Duodenal mucosa (tissue), 2 donors: Measurements from ENCODE around the gene RAP1A.
A peak's percentile ranks its signal among the peaks of the same experiment; 100 is the strongest.

Experiments
- H3K27ac ChIP-seq: one replicate; pipeline ENCODE4 v1.7.0; 2013; ENCODE audit warnings: low read depth, low read length
- H3K27me3 ChIP-seq, 2 donors: one replicate each; pipeline ENCODE4 v1.7.0; 2013; ENCODE audit warnings: low read length in 2 of 2, control low read depth in 1 of 2; ENCODE audit not compliant: insufficient read depth in 2 of 2, control insufficient read depth in 1 of 2
- H3K36me3 ChIP-seq, 2 donors: one replicate each; pipeline ENCODE4 v1.7.0; 2013; ENCODE audit warnings: low read length in 2 of 2, control low read depth in 1 of 2; ENCODE audit not compliant: insufficient read depth in 2 of 2, control insufficient read depth in 1 of 2
- H3K4me1 ChIP-seq, 2 donors: one replicate each; pipeline ENCODE4 v1.7.0; 2013; ENCODE audit warnings: low read length in 2 of 2, control low read depth in 1 of 2; ENCODE audit not compliant: insufficient read depth in 2 of 2, control insufficient read depth in 1 of 2
- H3K4me3 ChIP-seq, 2 donors: one replicate each; pipeline ENCODE4 v1.7.0; 2013; ENCODE audit warnings: low read length in 2 of 2, low read depth in 1 of 2
- H3K9ac ChIP-seq, 2 donors: one replicate each; pipeline ENCODE4 v1.7.0; 2013; ENCODE audit warnings: low read length in 2 of 2, low read depth in 1 of 2
- H3K9me3 ChIP-seq, 2 donors: one replicate each; pipeline ENCODE4 v1.7.0; 2013; ENCODE audit warnings: low read length in 2 of 2, control low read depth in 1 of 2; ENCODE audit not compliant: control insufficient read depth in 1 of 2

RAP1A gene

DNA sequence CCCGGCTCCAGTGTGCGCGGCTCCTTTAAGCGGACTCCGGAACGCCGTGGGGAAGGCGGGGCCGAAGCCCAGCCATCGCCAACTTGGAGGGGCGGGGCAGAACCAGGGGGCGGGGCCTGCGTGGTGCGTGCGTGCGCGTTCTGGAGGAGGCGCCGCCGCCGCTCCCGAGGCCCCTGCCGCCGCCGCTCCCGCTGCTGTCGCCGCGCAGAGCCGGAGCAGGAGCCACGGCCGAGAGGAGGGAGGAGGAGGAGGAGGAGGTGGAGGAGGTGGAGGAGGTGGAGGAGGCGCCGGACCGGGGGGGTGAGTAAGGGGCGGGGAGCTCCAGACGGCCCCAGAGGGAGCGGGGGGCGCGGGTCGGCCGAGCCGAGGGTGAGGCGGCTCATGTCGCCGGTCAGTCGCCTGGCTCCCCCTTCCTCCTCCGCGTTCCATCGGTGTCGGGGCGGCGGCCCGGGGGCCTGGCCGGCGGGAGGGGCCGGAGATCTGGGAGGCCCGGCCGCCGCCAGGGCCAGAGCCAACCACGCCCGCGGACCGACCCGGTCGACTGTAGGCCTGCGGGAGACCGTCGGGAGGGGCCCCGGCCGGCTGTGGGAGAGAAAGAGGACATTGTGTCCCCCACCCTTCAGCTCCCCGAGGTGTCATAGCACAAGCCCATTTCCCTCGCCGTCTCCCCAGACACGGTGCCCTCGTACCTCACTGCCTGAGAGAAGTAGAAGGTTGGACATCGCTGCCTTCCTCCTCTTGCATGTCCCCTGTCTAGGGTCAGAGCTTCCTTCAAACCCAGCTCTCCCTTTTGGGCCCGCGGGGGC is at the start of gene RAP1A:
TSS of gene RAP1A (plus strand) at position 155 of the 806 bp plus-strand sequence. CDS start 71,572 bp downstream, outside the sequence.
- peak within 1 kb of the TSS; percentile 74 to 82 for H3K9ac ChIP-seq
- no peaks in the 10 kb centered on the region for H3K9me3 ChIP-seq
- H3K4me3 ChIP-seq: peak within 1 kb of the TSS; percentile 84 to 96
- H3K4me1 ChIP-seq: peaks cover 35 to 46% of the 10 kb centered on the region in 2 donors
- H3K27me3 ChIP-seq: no peaks in the 10 kb centered on the region
- peak within 1 kb of the TSS; percentile 86 for H3K27ac ChIP-seq
- H3K36me3 ChIP-seq: no peaks in the 10 kb centered on the region

GRCh38 chr1:111569913-111570312 is 49.7 kb upstream of the RAP1A start:
- Histone ChIP-seq H3K9ac (no peak overlapping the region), H3K4me1 (peaks cover 0 to 7% of the 10 kb centered on the region in 2 donors), H3K27me3 (no peaks in the 10 kb centered on the region), H3K4me3 (no peak overlapping the region), H3K27ac (no peak overlapping the region), H3K36me3 (no peaks in the 10 kb centered on the region), H3K9me3 (no peaks in the 10 kb centered on the region)

GRCh38 chr1:111570781-111571181 is 48.8 kb upstream of the RAP1A start:
- Histone ChIP-seq H3K27me3 (no peaks in the 10 kb centered on the region), H3K4me1 (peaks cover 0 to 7% of the 10 kb centered on the region in 2 donors), H3K4me3 (no peak overlapping the region), H3K9me3 (no peaks in the 10 kb centered on the region), H3K27ac (no peak overlapping the region), H3K36me3 (no peaks in the 10 kb centered on the region), H3K9ac (no peak overlapping the region)

DNA sequence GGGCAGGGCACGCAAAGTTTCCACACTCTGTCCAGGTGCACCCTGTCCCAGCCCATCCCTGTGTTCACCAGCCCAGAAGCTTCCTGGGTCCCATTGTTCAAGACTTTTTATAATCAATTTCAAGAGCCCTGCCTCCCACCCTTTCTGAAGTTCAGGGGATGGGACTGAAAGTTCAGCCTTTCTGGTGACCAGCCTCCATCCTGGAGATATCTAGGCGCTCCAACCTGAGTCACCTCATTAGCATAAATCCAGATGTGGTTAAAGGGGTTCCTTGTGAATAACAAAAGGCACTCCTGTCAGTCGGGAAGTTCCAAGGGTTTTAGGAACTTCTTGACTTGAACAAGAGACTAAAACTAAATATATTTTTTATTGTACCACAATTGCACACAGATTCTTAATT is 48.4 kb upstream of the RAP1A start:
- H3K9me3 ChIP-seq: no peaks in the 10 kb centered on the region
- H3K27ac ChIP-seq: no peak overlapping the region
- H3K36me3 ChIP-seq: no peaks in the 10 kb centered on the region
- H3K4me3 ChIP-seq: no peak overlapping the region
- no peak overlapping the region for H3K9ac ChIP-seq
- H3K27me3 ChIP-seq: no peaks in the 10 kb centered on the region
- peaks cover 0 to 7% of the 10 kb centered on the region in 2 donors for H3K4me1 ChIP-seq

DNA sequence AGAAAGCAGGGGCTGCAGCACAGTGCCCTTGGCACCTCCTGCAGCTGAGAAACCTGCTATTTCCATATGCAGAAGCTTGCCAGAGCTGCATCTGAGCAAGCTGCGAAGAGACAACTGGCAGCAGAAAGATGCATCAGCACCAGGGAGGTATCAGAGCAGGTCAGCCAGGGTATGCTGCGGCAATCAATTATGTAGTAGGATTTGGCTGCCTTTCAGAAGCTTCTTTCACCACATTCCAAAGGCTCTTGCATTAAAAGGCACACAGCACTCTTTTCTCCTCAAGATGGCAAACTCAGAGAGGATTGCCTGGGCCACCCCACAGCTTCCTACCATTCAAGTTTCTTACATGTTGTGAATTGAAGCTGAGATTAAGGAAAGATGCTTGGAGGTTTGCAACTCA is 47.6 kb upstream of the RAP1A start:
- Histone ChIP-seq H3K4me3 (no peak overlapping the region), H3K27ac (no peak overlapping the region), H3K36me3 (no peaks in the 10 kb centered on the region), H3K27me3 (no peaks in the 10 kb centered on the region), H3K4me1 (peaks cover 7 to 11% of the 10 kb centered on the region in 2 donors), H3K9ac (no peak overlapping the region), H3K9me3 (no peaks in the 10 kb centered on the region)

DNA sequence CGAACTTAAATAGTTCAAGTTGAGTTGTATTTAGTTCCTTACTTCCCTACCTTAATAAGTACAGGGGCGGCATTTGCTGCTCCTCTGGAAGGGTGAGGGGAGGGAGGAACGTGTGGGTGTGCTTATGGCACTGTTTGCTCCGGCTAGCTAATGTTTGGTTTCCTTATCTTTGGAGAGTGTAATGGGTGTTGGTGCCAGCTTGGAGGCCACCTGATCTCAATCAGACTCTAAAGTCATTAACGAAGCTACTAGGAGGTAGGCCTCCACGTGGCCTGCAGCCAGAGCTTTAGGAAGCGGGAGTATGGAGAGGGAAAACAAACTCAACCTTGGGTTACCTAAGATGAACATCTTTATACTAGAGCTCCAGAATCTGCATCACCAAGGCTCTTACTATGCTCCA is 43.0 kb upstream of the RAP1A start:
- Histone ChIP-seq H3K9me3 (no peaks in the 10 kb centered on the region), H3K36me3 (no peaks in the 10 kb centered on the region), H3K27me3 (no peaks in the 10 kb centered on the region), H3K4me1 (peaks cover 7 to 11% of the 10 kb centered on the region in 2 donors), H3K4me3 (no peak overlapping the region), H3K9ac (no peak overlapping the region), H3K27ac (no peak overlapping the region)

- Histone ChIP-seq H3K9me3 (no peaks in the 10 kb centered on the region), H3K27ac (no peak overlapping the region), H3K9ac (no peak overlapping the region), H3K36me3 (no peaks in the 10 kb centered on the region), H3K4me1 (peaks cover 9% of the 10 kb centered on the region in 2 donors), H3K4me3 (no peak overlapping the region), H3K27me3 (no peaks in the 10 kb centered on the region)
Measured at GRCh38 chr1:111577814-111578213, 41.8 kb upstream of the RAP1A start.

- Histone ChIP-seq H3K36me3 (no peaks in the 10 kb centered on the region), H3K4me1 (peaks cover 12 to 13% of the 10 kb centered on the region in 2 donors), H3K27me3 (no peaks in the 10 kb centered on the region), H3K4me3 (no peak overlapping the region), H3K27ac (no peak overlapping the region), H3K9me3 (no peaks in the 10 kb centered on the region), H3K9ac (no peak overlapping the region)
Measured at GRCh38 chr1:111581166-111581565, 38.4 kb upstream of the RAP1A start.

- no peaks in the 10 kb centered on the region for H3K27me3 ChIP-seq
- no peak overlapping the region for H3K4me3 ChIP-seq
- H3K27ac ChIP-seq: no peak overlapping the region
- H3K9ac ChIP-seq: no peak overlapping the region
- H3K4me1 ChIP-seq: peaks cover 6 to 8% of the 10 kb centered on the region in 2 donors
- no peaks in the 10 kb centered on the region for H3K36me3 ChIP-seq
- no peaks in the 10 kb centered on the region for H3K9me3 ChIP-seq
Measured at GRCh38 chr1:111582016-111582415, 37.6 kb upstream of the RAP1A start.

- no peak overlapping the region for H3K9ac ChIP-seq
- no peaks in the 10 kb centered on the region for H3K9me3 ChIP-seq
- H3K36me3 ChIP-seq: no peaks in the 10 kb centered on the region
- no peak overlapping the region for H3K27ac ChIP-seq
- peaks cover 6 to 7% of the 10 kb centered on the region in 2 donors for H3K4me1 ChIP-seq
- H3K27me3 ChIP-seq: no peaks in the 10 kb centered on the region
- H3K4me3 ChIP-seq: no peak overlapping the region
Measured at GRCh38 chr1:111582644-111583618, 36.7 kb upstream of the RAP1A start.
